ENCODE results near the gene FAM180A. TPM values are rescaled to one million over a fixed set of nuclear protein-coding genes. Genes with fewer than 3 reads are reported as not detected.

The FAM180A gene
- total and polyA plus RNA-seq, 2 of the 8 experiments (the other 6 are each of a cell fraction or from before 2014, with no cell fraction given) = not detected

- no peak overlapping the region for H2AK5ac ChIP-seq (ENCODE audit: low read depth, low read length)
- H3K18ac ChIP-seq (ENCODE audit: extremely low read depth, low read length) = no peak overlapping the region
- no peak overlapping the region for H4K91ac ChIP-seq (replicated peaks; ENCODE audit: insufficient read length, low read length)
- H3K4me1 ChIP-seq (replicated peaks in 1 of 4; ENCODE audit: control insufficient read depth in 3 of 4, insufficient read depth in 4 of 4, low read length in 3 of 4) = no peaks in the 10 kb centered on the region
- H3K27me3 ChIP-seq (replicated peaks in 1 of 4; ENCODE audit: control insufficient read depth in 3 of 4, extremely low read depth in 1 of 4, insufficient read depth in 3 of 4, low read length in 3 of 4) = no peaks in the 10 kb centered on the region
- no peak overlapping the region for H2BK12ac ChIP-seq (ENCODE audit: low read depth, low read length)
- H3K36me3 ChIP-seq (ENCODE audit: control insufficient read depth in 2 of 4, insufficient read depth in 4 of 4, low read length in 3 of 4) = no peaks in the 10 kb centered on the region
- no peak overlapping the region for H2BK15ac ChIP-seq (ENCODE audit: low read length)
- H2BK120ac ChIP-seq (replicated peaks; ENCODE audit: low read depth, low read length) = no peak overlapping the region
- DNase-seq (ENCODE audit: low read depth in 1 of 2, low spot score in 2 of 2) (no peak), FAIRE-seq (no peak)
- ChIA-PET POLR2A (ENCODE audit: partially characterized antibody) (no interaction called here), CTCF (ENCODE audit: partially characterized antibody) (interaction anchor here (1.4 to 1.8 kb wide), 2 partner anchors 74 to 81 kb away, joined by 4 to 6 read pairs; no protein-coding TSS in a partner anchor)
- H2BK5ac ChIP-seq (ENCODE audit: low read depth, low read length) = no peak overlapping the region
- H3K9me3 ChIP-seq (ENCODE audit: insufficient read depth in 2 of 2, low read depth in 1 of 2, low read length in 1 of 2) = no peaks in the 10 kb centered on the region
- H3K4ac ChIP-seq (replicated peaks; ENCODE audit: insufficient read length, low read depth, low read length) = no peak overlapping the region
- no peaks in the 10 kb centered on the region for H3K23me2 ChIP-seq (ENCODE audit: low read depth, low read length)
- no peaks in the 10 kb centered on the region for H3K79me1 ChIP-seq (ENCODE audit: low read depth, low read length)
- H4K8ac ChIP-seq (ENCODE audit: extremely low read depth, insufficient read depth, low read length) = no peak overlapping the region
- no peak overlapping the region for H4K5ac ChIP-seq (ENCODE audit: insufficient read length, low read depth, low read length)
- H2BK20ac ChIP-seq (ENCODE audit: low read length) = no peak overlapping the region
- no peaks in the 10 kb centered on the region for H3K79me2 ChIP-seq (ENCODE audit: control insufficient read depth in 1 of 2, insufficient read depth in 2 of 2, low read length in 2 of 2)
- no peak overlapping the region for H3K23ac ChIP-seq (ENCODE audit: insufficient read length)
- H3K9ac ChIP-seq (replicated peaks in 1 of 4; ENCODE audit: extremely low read depth in 1 of 4, low read depth in 3 of 4, low read length in 3 of 4) = no peak overlapping the region
- WGBS, 2 experiments (ENCODE audit: extremely low coverage in 1 of 2, insufficient coverage in 1 of 2, insufficient read length in 1 of 2, insufficient replicate concordance in 2 of 2, low coverage in 1 of 2, low lambda C conversion rate in 2 of 2, missing lambda C conversion rate in 1 of 2) = 67% methylated on average over 1 of the region's 1 CpG; no CpG with 5 or more reads in 1 of the 2 experiments
- no peak overlapping the region for H3K4me3 ChIP-seq (ENCODE audit: extremely low read depth in 1 of 4, insufficient read depth in 2 of 4, low read depth in 3 of 4, low read length in 4 of 4)
- H3K56ac ChIP-seq (replicated peaks; ENCODE audit: insufficient read length, low read depth, low read length) = no peak overlapping the region
- no peak overlapping the region for H3K4me2 ChIP-seq (ENCODE audit: insufficient read depth in 1 of 2, low read depth in 2 of 2, low read length in 2 of 2)
- no peak overlapping the region for H2AFZ ChIP-seq (ENCODE audit: low read length)
- H4K20me1 ChIP-seq (replicated peaks in 1 of 2; ENCODE audit: control insufficient read depth in 1 of 2, insufficient read depth in 2 of 2, low read length in 2 of 2) = no peaks in the 10 kb centered on the region
- no peak overlapping the region for H3K14ac ChIP-seq (ENCODE audit: insufficient read length)
- no peak overlapping the region for H3K27ac ChIP-seq (ENCODE audit: low read depth, low read length)
- TF ChIP-seq SP1 (IDR thresholded peaks at IDR 0.05; ENCODE audit: low read depth, low read length) = no peak
- no peak for TF ChIP-seq TAF7 (optimal IDR thresholded peaks at IDR 0.05; ENCODE audit: borderline replicate concordance, low read depth, low read length)
- TF ChIP-seq RAD21 (IDR thresholded peaks at IDR 0.05 in 1 of 2, conservative IDR thresholded peaks at IDR 0.05 in 1 of 2; ENCODE audit: low read depth in 2 of 2, low read length in 2 of 2) = no peak
- TF ChIP-seq POLR2A (IDR thresholded peaks at IDR 0.05; ENCODE audit: control extremely low read depth in 1 of 2, low read depth in 2 of 2, low read length in 2 of 2) = no peak
- no peak for TF ChIP-seq SRF (IDR thresholded peaks at IDR 0.05; ENCODE audit: low read depth, low read length)
- TF ChIP-seq RBBP5 (IDR thresholded peaks at IDR 0.05; ENCODE audit: borderline replicate concordance, low read depth, low read length) = no peak
- TF ChIP-seq SAP30 (IDR thresholded peaks at IDR 0.05; ENCODE audit: insufficient read depth, insufficient replicate concordance, low read length) = no peak
- no peak for TF ChIP-seq EP300 (IDR thresholded peaks at IDR 0.05; ENCODE audit: borderline replicate concordance in 1 of 2, low read depth in 2 of 2, low read length in 2 of 2)
- no peak for TF ChIP-seq ATF2 (IDR thresholded peaks at IDR 0.05; ENCODE audit: low read length)
- TF ChIP-seq E2F6 (IDR thresholded peaks at IDR 0.05) = no peak
- no peak for TF ChIP-seq GABPA (IDR thresholded peaks at IDR 0.05; ENCODE audit: borderline replicate concordance, insufficient read depth, low read length)
- no peak for TF ChIP-seq TAF1 (IDR thresholded peaks at IDR 0.05; ENCODE audit: low read depth, low read length)
These were observed 36.5 kb upstream of the FAM180A start for GRCh38 chr7:135785065-135785464.
